Measurements from ENCODE around the gene RNU1-3. TPM values are rescaled to one million over a fixed set of nuclear protein-coding genes. Genes with fewer than 3 reads are reported as not detected.
A peak's percentile ranks its signal among the peaks of the same experiment; 100 is the strongest.
"Not testable (repeated sequence)": the region's sequence is repeated elsewhere in the genome, so short reads cannot be mapped to it uniquely, and the experiment has no call there.

The RNU1-3 gene
- total and polyA plus RNA-seq, 10 donors: under 0.01 to 8,075 (median 6,234) TPM; not detected in 3

- WGBS, 5 donors: 94 to 97% (median 95%) methylated on average over 36 of the region's 36 CpGs
- Histone ChIP-seq H3K9me3 (no peaks in the 10 kb centered on the region), H3K36me3 (peaks cover 19 to 100% (median 85%) of the 10 kb centered on the region in 6 donors), H3K27ac (no peak overlapping the region), H3K4me1 (peaks cover 0 to 2% (median 0%) of the 10 kb centered on the region in 6 donors), H3K27me3 (replicated peaks in 1 of 7) (no peaks in the 10 kb centered on the region), H3K4me3 (no peak overlapping the region)
- TF ChIP-seq CTCF (IDR thresholded peaks at IDR 0.05 in 8 of 11, conservative IDR thresholded peaks at IDR 0.05 in 3 of 11) (no peak), POLR2AphosphoS5 (IDR thresholded peaks at IDR 0.05) (peak in 2 of 3 donors; percentile 30 to 47)
- DNase-seq: peak; percentile 83
- intact Hi-C loops (cut with DNase I; ENCODE audit: low total_unique reads): no loop called here
Measured at GRCh38 chr1:16630661-16631247, 36.0 kb downstream of the RNU1-3 start.

DNA sequence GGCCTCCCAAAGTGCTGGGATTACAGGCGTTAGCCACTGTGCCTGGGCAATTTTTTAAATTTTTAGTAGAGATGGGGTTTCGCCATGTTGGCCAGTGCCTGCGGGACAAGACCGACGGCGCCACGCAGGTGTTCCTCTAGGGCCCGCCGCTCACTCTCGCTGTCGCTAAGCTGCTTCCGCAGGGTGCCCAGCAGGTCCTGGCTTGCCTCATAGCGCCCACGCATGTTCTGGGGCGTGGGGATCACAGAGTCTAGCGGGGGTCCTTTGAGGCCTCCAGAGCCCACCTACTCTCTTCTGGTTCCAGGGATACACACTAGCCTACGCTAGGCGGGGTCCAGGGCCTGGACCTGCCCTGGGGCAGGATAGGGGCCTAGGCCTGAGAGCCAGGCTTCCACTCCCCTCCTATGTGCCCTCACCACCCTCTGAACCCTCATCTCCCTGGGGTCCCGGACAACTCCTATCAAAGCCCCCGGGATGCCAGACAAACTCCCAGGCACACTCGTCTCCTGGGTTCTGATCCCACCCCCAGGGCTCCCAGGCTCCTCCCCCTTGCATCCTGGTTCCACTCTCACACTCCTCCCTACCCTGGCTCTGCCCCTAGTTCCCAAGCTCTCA is 36.7 kb downstream of the RNU1-3 start:
- not testable (repeated sequence) for H3K27ac ChIP-seq
- 94 to 98% (median 97%) methylated on average over 21 of the region's 21 CpGs for WGBS, 5 donors

DNA sequence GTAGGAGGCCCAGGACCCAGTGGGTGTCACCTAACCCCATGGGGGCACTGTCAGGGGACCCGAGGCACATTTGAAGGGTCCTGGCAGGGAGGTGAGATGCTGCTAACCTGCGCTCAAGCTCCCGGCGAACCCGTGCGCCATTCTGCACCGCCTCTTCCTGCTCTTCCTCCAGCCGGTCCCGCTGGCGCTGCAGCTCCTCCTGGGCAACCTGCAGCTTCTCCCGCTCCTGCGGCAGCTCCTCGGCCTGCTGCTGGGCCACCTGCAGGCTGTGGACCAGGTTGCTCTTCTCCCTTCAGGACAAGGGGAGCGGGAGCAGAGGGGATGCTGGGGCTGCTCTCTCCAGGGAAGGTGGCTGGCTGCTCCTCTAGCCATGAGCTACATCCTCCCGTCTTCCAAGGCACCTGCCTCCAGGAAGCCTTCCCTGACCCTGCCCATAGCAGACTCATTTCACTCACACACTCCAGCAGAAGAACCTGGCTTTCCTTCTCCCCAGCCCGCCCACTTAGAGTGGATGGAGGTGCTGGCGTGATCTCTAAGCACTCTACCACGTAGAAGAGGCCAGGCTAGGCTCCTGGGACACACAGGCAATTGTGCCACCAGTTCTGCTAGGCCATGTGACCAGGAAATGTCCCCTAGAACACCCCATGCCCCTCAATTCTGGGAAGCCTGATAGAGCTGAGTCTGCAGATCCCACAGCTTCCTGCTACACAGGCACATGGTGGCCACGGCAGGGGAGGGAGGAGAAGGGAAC is 38.2 kb downstream of the RNU1-3 start:
- peaks cover 29 to 100% (median 95%) of the 10 kb centered on the region in 6 donors for H3K36me3 ChIP-seq
- H3K27ac ChIP-seq: peak overlapping the region in 1 of 8 donors; percentile 13
- intact Hi-C loops (cut with DNase I; ENCODE audit: low total_unique reads): no loop called here

More for the DNA sequence above, 36.7 kb downstream of the RNU1-3 start:
- H3K4me1 ChIP-seq; H3K9me3 ChIP-seq; H3K27me3 ChIP-seq (replicated peaks in 1 of 7); H3K4me3 ChIP-seq; intact Hi-C loops (cut with DNase I; ENCODE audit: low total_unique reads): not testable (repeated sequence)
- H3K36me3 ChIP-seq: peaks cover 22 to 100% (median 93%) of the 10 kb centered on the region in 6 donors
- peak; percentile 78 for DNase-seq

GRCh38 chr1:16626409-16626983 is 40.3 kb downstream of the RNU1-3 start:
- intact Hi-C loops (cut with DNase I; ENCODE audit: low total_unique reads): not testable (repeated sequence)

More for the DNA sequence above, 38.2 kb downstream of the RNU1-3 start:
- no peaks in the 10 kb centered on the region for H3K9me3 ChIP-seq
- TF ChIP-seq CTCF (IDR thresholded peaks at IDR 0.05 in 8 of 11, conservative IDR thresholded peaks at IDR 0.05 in 3 of 11) (no peak), POLR2AphosphoS5 (IDR thresholded peaks at IDR 0.05) (peak; percentile 26 to 59 (median 32))
- 87 to 93% (median 91%) methylated on average over 19 of the region's 19 CpGs for WGBS, 5 donors
- no peaks in the 10 kb centered on the region for H3K4me1 ChIP-seq
- peak overlapping the region in 2 of 8 donors; percentile 0 to 41 for H3K4me3 ChIP-seq
- H3K27me3 ChIP-seq (replicated peaks in 1 of 7): no peaks in the 10 kb centered on the region
- peak; percentile 83 for DNase-seq

More at GRCh38 chr1:16626409-16626983, 40.3 kb downstream of the RNU1-3 start:
- H3K4me1 ChIP-seq; H3K4me3 ChIP-seq; H3K9me3 ChIP-seq; H3K27ac ChIP-seq; DNase-seq; H3K27me3 ChIP-seq (replicated peaks in 1 of 7): not testable (repeated sequence)
- H3K36me3 ChIP-seq: peaks cover 26 to 100% (median 94%) of the 10 kb centered on the region in 6 donors
- 86 to 93% (median 92%) methylated on average over 15 of the region's 15 CpGs for WGBS, 5 donors

Data from spleen (tissue), 11 donors.